ELR (cell line): ENCODE measurements around the gene GPR78.

Experiments used
- DNase-seq: peaks from one replicate; pipeline ENCODE4 v3.0.0-alpha.2; 2015; ENCODE audit warnings: low read depth

The GPR78 gene

GRCh38 chr4:8586671-8587468 is 6.7 kb downstream of the GPR78 start:
- no peak for DNase-seq

DNA sequence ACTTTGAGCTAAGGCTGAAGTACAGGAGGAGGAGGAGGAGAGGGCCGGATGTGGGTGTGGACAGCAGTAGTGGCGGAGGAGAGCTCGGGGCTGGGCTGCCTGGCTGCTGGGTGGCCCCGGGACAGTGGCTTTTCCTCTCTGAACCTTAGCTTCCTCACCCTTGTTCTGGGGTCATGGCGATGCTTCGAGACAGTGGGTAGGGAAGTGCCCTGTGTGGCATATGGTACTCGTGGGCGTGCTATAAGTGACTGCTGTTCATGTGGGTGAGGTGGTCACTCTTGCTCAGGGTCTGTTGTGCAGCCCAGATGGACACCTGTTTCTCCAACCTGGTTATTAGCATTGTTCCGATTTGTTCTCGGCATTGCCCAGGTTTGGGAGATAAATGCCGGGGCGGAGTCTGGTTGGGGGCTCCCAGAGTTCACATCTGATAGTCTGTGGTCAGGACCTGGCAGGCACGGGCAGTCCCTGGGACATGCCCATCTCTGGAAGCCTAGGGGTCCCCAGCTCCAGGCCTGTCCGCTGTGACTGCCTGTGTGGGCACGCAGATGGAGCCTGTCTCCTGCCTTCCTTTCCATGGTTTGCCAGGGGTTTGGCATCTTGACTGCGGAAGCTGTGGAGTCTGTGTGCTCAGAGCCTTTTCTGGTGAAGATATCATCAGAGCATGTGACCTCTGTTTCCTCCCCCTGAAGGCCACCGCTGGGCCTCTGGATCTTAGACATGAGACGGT is 7.4 kb downstream of the GPR78 start:
- DNase-seq, result no peak

DNA sequence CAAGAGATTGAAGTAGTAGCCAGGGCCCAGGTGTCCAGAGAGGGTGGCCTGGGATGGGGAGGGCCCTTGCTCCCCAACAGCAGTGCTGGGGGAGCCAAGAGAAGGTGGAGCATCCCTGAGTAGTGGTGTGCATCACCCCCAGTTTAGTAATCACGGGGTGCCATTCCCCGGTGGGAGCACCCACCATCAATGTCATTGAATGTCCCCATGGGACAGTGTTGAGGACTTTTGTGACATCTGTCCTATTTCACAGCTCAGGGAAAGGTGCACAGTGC is 7.9 kb downstream of the GPR78 start:
- no peak for DNase-seq

DNA sequence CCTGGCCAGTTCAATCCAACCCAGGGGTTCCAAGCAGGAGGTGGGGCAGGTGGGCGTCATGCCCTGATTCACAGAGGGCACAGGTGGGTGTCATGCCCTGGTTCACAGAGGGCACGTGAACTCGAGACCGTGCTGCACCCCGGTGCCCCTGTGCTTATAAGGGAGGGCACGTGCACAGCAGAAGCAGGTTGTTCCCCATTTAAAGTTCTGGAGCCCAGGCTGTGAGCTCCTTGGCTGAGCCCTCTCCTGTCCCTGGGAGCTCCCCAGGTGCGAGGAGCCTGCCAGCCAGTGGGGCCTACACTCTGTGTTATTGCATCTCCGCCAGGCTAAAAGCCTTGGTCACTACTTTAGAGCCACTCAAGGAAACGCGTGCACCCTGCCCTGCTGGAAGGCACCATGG is 9.1 kb downstream of the GPR78 start:
- no peak for DNase-seq

DNA sequence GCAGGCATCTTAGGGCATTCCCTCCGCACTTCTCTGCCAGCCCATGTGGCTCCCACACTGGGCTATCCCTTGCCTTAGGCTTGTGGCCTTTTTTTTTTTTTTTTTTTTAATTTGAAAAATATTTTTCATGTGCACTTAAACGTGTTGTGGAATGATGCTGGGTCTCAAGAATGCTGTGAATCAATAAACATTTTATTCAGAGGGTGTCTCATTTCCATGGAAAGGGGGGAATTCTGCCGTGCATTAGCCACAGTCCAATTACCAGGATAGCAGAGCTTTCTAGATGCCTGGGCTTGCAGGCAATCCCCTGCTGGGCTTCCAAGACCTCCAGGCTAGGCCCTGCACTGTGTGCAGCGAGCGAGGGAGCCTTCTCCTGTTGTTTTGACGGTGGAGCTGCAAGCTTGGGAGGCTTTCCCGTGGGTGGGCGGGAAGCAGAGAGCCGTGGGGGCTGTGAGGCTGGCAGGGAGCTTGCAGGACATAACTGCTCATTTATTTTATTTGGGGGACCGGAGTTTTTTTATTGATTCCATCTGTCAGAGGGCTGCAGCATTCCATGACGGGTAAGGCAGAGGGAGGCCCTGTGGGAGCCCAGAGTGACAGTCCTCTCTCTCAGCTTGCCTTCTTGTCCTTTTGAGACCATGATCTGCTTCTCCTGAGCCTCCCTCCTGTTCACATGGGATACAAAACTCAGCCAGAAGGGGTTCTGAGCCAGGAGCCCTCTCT is 9.8 kb downstream of the GPR78 start:
- peak; percentile 34 for DNase-seq

DNA sequence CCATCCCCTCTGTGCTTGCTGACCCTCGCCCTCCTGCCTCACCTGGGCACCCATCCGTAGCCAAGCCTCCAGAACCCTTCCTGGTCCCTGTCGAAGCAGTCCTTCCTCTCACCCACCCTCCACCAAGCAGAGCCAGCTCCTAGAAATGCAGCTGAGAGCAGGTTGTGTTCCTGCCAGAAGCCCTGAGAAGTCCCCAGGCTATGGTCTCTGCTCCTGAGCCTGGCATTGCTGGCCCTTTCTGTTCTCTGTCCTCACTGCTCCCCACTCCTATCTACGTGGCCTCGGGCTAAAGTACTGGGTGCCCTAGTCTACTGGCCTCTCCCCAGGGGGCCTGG is 10.3 kb downstream of the GPR78 start:
- DNase-seq, result no peak

DNA sequence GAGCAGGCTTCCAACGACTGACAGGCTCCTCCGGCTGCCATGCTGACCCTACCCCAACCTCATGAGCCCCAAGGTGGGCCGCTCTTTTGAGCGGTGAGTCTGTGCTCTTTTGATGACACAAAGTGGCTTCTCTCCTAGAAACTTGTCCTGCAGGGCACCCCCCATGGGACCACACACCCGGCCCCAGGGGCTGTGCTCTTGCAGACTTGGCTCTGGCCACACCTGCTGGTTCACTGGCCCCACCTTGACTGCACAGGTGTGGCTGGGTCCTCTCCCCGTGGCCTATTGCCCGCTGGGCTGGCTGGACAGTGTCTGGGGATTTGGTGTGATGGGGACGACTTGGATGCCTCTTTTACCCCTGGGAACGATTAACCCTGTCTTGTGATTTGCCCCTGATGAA is 10.9 kb downstream of the GPR78 start:
- no peak for DNase-seq

DNA sequence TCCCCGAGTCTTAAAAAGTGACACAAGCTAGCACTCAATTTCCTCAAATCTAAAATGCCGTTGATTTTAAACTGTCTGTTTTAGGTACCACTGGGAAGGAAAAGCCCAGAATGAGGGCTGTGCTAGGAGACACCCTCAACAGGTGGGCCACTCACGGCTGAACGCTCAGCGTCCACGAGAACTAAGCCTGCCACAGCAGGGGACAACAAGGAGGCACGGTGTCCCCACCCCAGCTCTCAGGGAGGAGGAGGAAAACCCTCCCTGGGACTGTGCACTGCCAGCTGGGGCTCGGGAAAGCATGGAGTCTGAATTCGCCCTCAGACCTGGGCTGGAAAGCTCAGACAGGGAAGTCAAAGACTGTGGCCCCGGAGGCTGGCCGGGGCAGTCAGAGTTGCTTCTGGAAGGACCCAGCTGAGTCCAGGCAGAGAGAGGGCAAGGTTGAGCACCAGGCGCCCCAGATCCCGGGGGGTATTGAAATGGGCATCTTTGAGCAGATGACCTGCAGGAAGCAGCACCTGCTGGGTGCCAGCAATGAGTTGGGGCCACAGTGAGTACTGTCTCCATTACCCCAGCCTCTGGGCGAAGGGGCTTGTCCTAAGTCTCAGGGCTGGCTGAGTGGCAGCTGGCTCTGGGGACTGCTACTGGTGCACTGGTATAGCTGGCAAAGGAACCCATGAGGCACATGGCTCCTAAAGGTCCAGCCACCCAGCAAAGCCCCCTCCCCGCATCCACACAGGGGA is 11.6 kb downstream of the GPR78 start:
- no peak for DNase-seq

DNA sequence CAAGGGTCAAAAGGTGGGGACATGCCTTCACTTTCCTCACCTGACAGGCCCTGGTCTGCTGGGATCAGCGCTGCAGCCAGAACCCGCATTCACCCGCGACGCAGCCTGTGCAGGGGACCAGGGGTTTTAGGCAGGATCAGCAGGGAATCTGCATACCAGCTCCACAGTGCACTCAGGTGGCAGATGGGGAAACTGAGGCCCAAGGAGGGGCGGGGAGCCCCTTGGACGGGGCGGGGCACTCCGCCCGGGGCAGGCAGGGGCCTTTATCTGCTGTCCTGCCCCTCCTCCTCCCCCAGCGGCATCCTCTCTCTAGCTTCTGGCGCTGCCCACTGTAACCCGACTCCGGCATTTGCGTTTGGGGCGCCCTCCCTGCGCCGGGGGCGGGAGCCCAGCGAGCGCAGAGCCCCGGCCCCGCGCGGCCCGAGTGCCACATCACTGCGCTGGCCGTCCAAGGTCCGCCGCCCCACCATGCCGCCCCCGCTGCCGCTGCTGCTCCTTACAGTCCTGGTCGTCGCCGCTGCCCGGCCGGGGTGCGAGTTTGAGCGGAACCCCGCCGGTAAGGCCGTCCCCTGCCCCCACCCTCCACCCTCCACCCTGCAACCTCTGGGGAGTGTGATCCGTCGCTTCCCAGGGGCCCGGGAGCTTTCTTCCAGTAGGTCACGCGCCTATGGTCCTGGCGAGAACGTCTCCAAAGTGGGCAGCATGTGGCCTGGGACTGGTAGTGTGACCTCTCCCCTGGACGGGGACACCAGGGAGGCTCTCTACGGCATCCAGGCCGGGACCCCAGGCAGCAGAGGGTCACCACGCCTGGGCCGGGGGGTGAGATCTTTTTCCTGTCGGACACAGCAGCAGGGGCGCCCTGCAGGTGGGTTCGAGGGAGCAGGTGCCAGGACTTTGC is 12.4 kb downstream of the GPR78 start, which contains the start of gene CPZ:
Gene CPZ (plus strand): TSS at position 400 of the 898 bp plus-strand sequence. CDS start 69 bp downstream, at position 469.
- peak; percentile 50 for DNase-seq

- no peak for DNase-seq
These were observed 13.3 kb downstream of the GPR78 start for GRCh38 chr4:8593264-8594096.

DNA sequence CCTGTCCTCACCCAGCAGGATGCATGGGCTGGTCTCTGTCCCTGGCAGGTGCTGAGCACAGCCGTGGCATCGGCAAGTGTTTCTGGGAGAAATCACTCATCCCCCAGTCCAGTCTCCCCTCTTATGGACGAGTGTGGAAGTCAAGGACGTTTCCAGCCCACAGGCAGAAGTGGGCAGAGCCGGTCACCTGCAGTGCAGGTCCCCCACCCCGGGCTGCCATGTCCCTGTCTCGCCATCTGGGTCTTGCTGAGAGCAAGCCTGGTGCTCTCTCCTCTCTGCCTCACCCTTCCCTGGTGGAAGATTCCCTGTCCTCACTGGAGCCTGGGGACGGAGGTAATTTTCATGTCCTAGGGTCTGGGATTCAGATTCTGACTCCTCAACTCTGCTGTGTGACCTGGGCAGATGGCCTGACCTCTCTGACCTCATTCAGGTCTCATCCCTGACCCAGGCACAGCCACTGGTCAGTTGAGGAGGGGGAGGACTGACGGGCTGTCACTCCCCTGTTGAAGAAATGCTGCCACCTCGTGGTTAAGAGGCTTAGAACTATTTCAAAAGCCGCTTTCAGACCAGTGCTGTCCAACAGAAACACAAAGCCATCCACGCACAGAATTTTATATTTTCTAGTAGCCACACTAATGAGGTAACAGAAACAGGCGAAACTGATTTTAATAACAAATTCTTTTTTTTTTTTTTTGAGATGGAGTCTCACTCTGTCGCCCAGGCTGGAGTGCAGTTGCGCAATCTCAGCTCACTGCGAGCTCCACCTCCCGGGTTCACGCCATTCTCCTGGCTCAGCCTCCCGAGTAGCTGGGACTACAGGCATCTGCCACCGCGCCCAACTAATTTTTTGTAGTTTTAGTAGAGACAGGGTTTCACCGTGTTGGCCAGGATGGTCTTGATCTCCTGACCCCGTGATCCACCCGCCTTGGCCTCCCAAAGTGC is 14.2 kb downstream of the GPR78 start:
- DNase-seq, result peak; percentile 82

DNA sequence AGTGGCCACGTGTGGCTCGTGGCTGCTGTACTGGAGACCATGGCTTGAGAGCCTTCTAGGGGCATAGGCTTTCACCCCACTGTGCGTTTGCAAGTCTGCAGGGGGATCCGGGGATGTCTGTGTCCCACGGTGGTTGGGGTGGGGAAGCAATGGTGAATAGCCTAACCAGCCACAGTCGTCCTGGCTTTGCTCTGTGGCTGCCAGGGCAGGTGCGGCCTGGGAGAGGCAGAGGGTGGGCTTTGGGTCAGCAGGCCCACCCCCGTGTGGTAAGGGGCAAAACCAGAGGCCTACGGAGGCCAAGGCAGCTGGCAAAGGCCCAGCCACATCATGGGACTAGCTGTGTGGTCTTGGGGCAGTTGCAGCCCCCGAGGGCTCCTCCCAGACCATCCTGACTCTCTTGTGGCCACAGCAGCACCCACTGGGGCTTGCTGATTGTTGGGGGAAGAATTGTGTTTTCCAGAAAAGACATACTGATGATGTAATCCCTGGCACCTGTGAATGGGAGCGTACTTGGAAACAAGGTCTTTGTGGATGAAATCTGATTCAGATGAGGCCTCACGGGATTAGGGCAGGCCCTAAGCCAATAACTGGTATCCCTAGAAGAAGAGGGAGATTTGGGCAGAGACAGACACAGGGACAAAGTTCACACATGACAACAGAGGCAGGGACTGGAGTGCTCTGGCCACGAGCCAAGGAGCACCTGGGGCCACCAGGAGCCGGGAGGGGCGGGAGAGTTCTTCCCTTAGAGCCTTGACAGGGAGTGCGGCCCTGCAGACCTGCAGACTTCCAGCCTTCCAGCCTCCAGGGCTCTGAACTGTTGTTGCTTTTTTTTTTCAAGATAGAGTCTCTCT is 15.3 kb downstream of the GPR78 start:
- no peak for DNase-seq

GRCh38 chr4:8596891-8597290 is 16.7 kb downstream of the GPR78 start:
- no peak for DNase-seq

DNA sequence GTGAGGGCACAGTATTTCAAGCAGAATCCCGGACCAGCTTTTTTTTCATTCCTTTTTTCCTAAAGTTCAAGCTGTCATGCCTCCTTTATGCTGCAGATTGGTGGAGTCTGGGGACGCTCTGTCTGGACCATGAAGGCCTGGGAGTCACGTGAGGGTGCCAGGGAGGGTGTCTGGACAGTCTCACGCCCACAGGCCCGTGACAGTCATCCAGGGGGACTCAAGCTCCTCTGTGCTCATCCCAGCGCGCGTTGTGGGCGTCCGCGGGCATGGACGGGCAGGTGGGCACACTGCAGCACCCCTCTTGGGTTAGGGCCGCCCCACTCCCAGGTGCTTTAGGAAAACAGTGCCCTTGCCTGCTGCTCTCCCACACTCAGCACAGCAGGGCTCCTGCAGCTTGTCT is 17.1 kb downstream of the GPR78 start:
- no peak for DNase-seq

- no peak for DNase-seq
These were observed 17.6 kb downstream of the GPR78 start for GRCh38 chr4:8597791-8598190.

DNA sequence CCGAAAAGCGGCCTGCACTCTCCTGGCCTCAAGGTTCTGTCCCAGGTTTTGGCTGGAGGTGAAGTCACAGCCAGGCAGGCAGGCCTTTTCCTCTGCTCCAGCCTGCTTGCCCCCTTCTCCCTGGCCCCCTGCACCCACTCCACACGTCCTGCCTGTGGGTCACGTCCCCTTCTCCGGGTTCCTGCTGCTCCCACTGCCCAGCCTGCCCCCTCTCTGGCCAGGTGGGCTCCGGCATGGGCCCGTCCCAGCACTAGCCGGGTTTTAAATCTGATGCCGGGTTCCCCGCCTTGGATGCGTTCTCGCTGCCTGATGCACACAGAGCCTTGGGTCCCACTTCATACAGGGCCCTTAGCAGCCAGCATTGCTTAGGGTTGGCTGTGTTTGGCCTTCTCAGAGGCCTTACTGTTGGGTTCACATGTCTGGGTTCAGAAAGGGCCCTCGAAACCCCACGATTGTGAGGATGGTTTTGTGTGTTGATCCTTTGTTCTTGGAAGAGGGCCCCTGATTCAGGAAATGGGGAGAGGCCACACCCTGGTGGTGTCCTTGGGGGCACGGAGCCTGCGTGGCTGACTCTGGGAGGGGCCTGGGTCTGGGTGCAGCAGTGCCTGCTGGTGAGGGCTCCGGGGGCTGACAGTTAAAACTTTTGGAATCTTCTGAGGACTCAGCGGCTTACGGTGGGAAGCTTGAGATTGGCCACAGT is 18.3 kb downstream of the GPR78 start:
- DNase-seq, result no peak

DNA sequence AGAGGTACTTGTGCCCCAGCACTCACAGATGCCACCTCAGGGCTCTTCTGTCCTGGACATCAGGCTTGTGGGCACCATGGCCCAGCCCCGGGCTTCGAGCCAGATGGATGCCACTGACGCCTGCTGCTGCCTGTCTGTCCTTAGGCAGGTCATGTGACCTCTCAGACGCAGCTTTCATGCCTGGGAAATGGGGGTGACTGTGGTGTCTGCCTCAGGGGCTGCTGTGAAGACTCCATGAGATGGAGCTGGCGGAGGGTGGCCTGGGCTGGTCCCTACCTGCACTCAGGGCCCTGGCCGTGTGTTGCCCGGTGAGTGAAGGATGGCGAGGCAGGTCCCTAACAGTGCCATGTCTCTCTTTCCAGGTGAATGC is 18.9 kb downstream of the GPR78 start:
- DNase-seq, result no peak

DNA sequence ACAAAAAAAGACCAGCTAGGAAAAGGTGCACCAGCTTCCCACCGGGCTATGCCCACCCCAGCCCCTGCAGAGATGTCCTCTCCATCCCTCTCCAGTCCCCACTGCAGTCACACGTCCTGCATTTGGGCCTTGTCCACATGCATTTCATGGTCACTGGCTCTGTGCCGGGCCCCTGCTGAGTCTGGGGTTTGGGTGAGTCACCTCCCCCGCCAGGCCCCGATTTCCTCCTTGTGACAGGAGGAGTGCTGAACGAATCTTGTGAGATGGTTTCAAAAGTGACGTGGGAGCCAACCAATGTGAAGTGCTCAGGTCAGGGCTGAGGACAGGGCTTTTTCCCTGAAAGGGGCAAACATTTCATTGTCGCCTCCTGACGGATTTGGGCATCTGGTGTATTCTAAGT is 19.5 kb downstream of the GPR78 start:
- DNase-seq, result peak; percentile 93
